Choroid plexus epithelial cell (primary cell): ENCODE results near the gene PITPNM3.

Experiments used
- DNase-seq: peaks from one replicate; pipeline ENCODE4 v3.0.0-alpha.2; 2010; ENCODE audit warnings: low read depth
- H3K4me3 ChIP-seq: 2 replicates; pipeline ENCODE4 v1.5.1; 2011; ENCODE audit warnings: low read depth, mild to moderate bottlenecking, control low read depth, low read length, moderate library complexity
- TF ChIP-seq, protein P1 (sequence below): conservative IDR thresholded peaks from 2 replicates; pipeline ENCODE4 v1.5.1; 2011; ENCODE audit warnings: low read depth, mild to moderate bottlenecking, control low read depth, inconsistent platforms, low read length, moderate library complexity

Gene PITPNM3

GRCh38 chr17:6539871-6540270 lies 16.5 kb downstream of the PITPNM3 start:
- TF ChIP-seq, protein P1, sequence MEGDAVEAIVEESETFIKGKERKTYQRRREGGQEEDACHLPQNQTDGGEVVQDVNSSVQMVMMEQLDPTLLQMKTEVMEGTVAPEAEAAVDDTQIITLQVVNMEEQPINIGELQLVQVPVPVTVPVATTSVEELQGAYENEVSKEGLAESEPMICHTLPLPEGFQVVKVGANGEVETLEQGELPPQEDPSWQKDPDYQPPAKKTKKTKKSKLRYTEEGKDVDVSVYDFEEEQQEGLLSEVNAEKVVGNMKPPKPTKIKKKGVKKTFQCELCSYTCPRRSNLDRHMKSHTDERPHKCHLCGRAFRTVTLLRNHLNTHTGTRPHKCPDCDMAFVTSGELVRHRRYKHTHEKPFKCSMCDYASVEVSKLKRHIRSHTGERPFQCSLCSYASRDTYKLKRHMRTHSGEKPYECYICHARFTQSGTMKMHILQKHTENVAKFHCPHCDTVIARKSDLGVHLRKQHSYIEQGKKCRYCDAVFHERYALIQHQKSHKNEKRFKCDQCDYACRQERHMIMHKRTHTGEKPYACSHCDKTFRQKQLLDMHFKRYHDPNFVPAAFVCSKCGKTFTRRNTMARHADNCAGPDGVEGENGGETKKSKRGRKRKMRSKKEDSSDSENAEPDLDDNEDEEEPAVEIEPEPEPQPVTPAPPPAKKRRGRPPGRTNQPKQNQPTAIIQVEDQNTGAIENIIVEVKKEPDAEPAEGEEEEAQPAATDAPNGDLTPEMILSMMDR, result no peak
- DNase-seq, result no peak
- no peak overlapping the region for H3K4me3 ChIP-seq

- H3K4me3 ChIP-seq, result no peak overlapping the region
- no peak for DNase-seq
- TF ChIP-seq, protein P1, result no peak
Measured at GRCh38 chr17:6536566-6537065, 19.7 kb downstream of the PITPNM3 start.

DNA sequence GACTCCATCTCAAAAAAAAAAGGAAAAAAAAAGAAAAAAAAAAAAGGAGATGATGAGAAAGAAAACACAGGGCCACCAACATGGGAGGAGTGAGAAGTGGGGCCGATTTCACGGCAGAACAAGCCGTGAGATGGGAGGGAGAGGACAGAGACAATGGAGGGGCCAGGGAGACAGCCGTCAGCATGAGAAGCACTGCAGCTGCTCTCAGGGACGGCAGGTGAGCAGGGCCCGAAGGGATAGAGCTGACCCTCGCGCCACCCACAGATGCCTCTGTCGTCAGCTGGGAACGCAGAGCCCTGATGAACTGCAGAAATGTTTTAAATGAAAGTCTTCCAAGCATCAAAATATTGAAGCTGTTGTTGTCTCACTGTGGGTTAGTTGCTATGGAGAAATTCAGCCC lies 20.3 kb downstream of the PITPNM3 start:
- TF ChIP-seq, protein P1, result no peak
- no peak for DNase-seq
- no peak overlapping the region for H3K4me3 ChIP-seq

DNA sequence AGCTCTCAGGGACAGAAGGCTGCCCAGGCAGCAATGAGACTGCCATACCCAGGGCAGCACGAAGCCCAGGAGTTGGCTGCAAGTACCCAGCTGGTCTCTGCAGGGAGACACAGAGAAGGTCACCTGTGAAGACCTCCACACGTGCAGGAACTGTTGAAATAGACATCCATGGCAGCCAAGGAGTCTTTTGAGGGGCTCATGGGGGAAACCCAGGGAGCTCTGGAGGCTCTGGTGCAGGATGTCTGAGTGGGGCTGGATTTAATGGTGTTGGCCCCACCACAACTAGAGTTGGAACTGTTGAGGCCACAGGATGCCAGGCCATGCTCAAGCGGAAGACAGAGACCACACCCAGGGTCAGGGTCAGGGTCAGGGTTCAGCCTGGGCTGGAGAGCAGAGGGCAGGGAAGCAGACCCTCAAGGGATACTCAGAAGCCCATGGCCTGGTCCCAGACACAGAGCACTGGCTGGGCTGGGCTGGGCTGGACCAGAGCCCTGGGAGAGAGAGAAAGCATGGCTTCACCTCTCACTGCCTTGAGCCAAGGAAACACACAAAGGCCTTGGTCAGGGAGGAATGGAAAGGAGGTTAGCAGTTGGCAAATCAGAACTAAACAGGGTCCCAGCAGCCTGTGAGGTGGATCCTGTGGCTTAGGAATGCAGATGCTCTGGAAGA lies 21.4 kb downstream of the PITPNM3 start:
- TF ChIP-seq, protein P1, result no peak
- DNase-seq, result no peak
- H3K4me3 ChIP-seq, result no peak overlapping the region

DNA sequence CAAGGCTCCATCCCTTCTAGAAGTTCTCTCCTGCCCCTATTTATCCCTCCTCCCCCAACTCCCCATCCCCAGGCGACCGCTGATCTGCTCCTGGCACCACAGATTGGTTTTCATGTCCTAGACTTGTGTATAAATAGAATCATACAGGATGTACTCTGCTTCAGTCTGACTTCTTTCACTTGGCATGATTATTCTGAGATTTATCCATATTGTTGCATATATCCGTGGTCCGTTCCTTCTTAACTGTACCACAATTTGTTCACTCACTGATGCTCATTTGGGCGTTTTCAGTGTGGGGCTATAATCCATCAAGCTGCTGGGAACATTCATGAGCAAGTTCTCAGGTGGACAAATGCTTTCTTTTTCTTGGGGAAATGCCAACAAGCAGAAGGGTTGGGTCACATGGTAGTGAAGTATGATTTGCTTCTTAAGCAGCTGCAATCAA lies 23.9 kb downstream of the PITPNM3 start:
- no peak for DNase-seq
- H3K4me3 ChIP-seq, result no peak overlapping the region
- TF ChIP-seq, protein P1, result no peak

DNA sequence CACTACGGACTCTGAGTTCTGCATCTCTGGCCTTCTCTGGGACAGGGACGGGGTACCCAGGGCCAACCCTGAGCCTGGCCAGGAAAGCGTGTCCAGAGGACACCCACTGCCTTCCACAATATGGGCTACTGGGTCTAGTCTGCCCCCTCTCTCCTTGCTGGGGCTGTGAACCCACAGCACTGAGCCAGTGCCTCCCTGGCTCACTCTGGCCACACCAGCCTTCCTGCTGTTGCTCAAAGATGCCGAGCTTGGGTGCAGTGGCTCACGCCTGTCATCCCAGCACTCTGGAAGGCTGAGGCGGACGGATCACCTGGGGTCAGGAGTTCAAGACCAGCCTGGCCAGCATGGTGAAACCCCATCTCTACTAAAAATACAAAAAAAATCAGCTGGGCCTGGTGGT lies 24.8 kb downstream of the PITPNM3 start:
- no peak for DNase-seq
- H3K4me3 ChIP-seq, result no peak overlapping the region
- TF ChIP-seq, protein P1, result no peak

DNA sequence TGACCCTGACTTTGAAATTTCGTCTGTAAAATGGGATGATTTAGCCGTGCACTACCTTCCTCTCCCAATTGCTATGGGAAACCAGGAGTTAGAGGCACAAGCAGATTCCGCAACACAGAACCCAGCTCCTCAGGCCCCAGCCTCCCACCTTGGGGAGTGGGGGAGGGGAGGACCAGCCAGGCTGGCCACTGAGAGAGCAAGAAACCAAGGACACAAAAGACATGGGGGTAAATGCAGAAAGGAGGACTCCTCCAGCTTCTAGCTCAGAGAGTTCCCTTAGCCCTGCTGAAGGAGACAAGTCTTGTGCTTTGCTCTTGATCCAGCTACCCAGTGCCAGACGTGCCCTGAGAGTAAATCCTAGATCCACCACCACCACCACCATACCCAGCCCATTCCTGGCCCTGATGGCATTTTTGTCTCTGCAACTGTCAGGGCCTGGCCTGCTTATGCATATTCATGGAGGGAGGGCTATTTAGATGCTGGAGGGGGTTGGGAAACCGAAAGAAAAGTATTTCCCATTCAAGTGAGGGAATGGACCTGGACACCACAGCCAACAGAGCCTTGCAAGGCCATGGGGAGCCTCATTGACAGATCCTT lies 25.9 kb downstream of the PITPNM3 start:
- TF ChIP-seq, protein P1, result no peak
- no peak overlapping the region for H3K4me3 ChIP-seq
- no peak for DNase-seq
